WTC11 (cell line): ENCODE measurements around the gene RASGRF1. TPM values are rescaled to one million over a fixed set of nuclear protein-coding genes. Genes with fewer than 3 reads are reported as not detected.

ENCODE experiments used
- ATAC-seq: fragments of 200-7000 bp; cut with Tn5 transposase; 2 replicates; pipeline ENCODE4 v1.10.0; 2021; ENCODE audit warnings: mild to moderate bottlenecking, moderate library complexity
- CTCF ChIA-PET: fragments of 300-600 bp; sonication (Branson Sonifier 250); formaldehyde crosslinking; loops from one replicate; lab custom pipeline; 2021; ENCODE audit warnings: antibody characterized with exemption; lab: Charles Lee
- POLR2A ChIA-PET: fragments of 350-600 bp; sonication (Branson Sonifier 250); formaldehyde crosslinking; loops from one replicate; lab custom pipeline; 2021; ENCODE audit warnings: antibody characterized with exemption; lab: Charles Lee
- DNase-seq: peaks from one replicate; pipeline ENCODE4 v3.0.0; 2021; ENCODE audit warnings: low spot score
- H3K27ac Mint-ChIP-seq: 2 replicates; pipeline ENCODE4 v1.8.0; 2021; ENCODE audit warnings: mixed read lengths
- H3K27me3 Mint-ChIP-seq: 2 replicates; pipeline ENCODE4 v1.8.0; 2021; ENCODE audit warnings: low read depth, mild to moderate bottlenecking, moderate library complexity, mixed read lengths
- H3K36me3 Mint-ChIP-seq: 2 replicates; pipeline ENCODE4 v1.8.0; 2021; ENCODE audit warnings: mixed read lengths
- H3K4me1 Mint-ChIP-seq: 2 replicates; pipeline ENCODE4 v1.8.0; 2022; ENCODE audit warnings: mixed read lengths
- H3K4me3 Mint-ChIP-seq: 2 replicates; pipeline ENCODE4 v1.8.0; 2021; ENCODE audit warnings: mild to moderate bottlenecking, moderate library complexity, mixed read lengths
- H3K9me3 Mint-ChIP-seq: 2 replicates; pipeline ENCODE4 v1.8.0; 2021; ENCODE audit warnings: mixed read lengths
- ARID4B ChIP-seq: sonication (generic); formaldehyde crosslinking; IDR thresholded peaks from 2 replicates; pipeline ENCODE4 v1.8.0; 2023; ENCODE audit warnings: missing genetic modification reagents, mild to moderate bottlenecking, borderline replicate concordance
- ATF2 ChIP-seq: sonication (generic); formaldehyde crosslinking; IDR thresholded peaks from 2 replicates; pipeline ENCODE4 v1.8.1; 2022; ENCODE audit warnings: low read depth, missing genetic modification reagents, borderline replicate concordance
- CBFB ChIP-seq: sonication (generic); formaldehyde crosslinking; IDR thresholded peaks from 2 replicates; pipeline ENCODE4 v1.8.1; 2022; ENCODE audit warnings: mild to moderate bottlenecking, low read depth, missing genetic modification reagents
- E2F4 ChIP-seq: sonication (generic); formaldehyde crosslinking; IDR thresholded peaks from 2 replicates; pipeline ENCODE4 v1.8.1; 2022; ENCODE audit warnings: low read depth, mild to moderate bottlenecking, moderate library complexity, missing genetic modification reagents, borderline replicate concordance
- FOXJ3 ChIP-seq: sonication (generic); formaldehyde crosslinking; IDR thresholded peaks from 2 replicates; pipeline ENCODE4 v1.9.0; 2021; ENCODE audit warnings: missing genetic modification reagents, mild to moderate bottlenecking, borderline replicate concordance
- HMGA2 ChIP-seq: fragments of 250-450 bp; sonication (Bioruptor Pico); IDR thresholded peaks from 2 replicates; pipeline ENCODE4 v1.4.0; 2021; ENCODE audit warnings: mild to moderate bottlenecking, moderate library complexity
- JAZF1 ChIP-seq: fragments of 250-450 bp; sonication (Bioruptor Pico); IDR thresholded peaks from 2 replicates; pipeline ENCODE4 v1.9.0; 2021; ENCODE audit warnings: moderate library complexity, mild to moderate bottlenecking, inconsistent platforms
- MYBL2 ChIP-seq: sonication (generic); formaldehyde crosslinking; IDR thresholded peaks from 2 replicates; pipeline ENCODE4 v1.8.1; 2023; ENCODE audit warnings: mild to moderate bottlenecking, moderate library complexity, missing genetic modification reagents
- NFE2L1 ChIP-seq: sonication (generic); formaldehyde crosslinking; IDR thresholded peaks from 2 replicates; pipeline ENCODE4 v1.8.1; 2023; ENCODE audit warnings: missing genetic modification reagents
- NR1H2 ChIP-seq: sonication (generic); formaldehyde crosslinking; IDR thresholded peaks from 2 replicates; pipeline ENCODE4 v1.9.0; 2021; ENCODE audit warnings: mild to moderate bottlenecking, moderate library complexity, missing genetic modification reagents
- NR2C2 ChIP-seq: sonication (generic); formaldehyde crosslinking; IDR thresholded peaks from 2 replicates; pipeline ENCODE4 v1.8.0; 2022; ENCODE audit warnings: mild to moderate bottlenecking, missing genetic modification reagents
- OVOL2 ChIP-seq: fragments of 250-450 bp; sonication (Bioruptor Pico); IDR thresholded peaks from 2 replicates; pipeline ENCODE4 v1.9.0; 2021; ENCODE audit warnings: mild to moderate bottlenecking, borderline replicate concordance
- PRDM15 ChIP-seq: sonication (generic); formaldehyde crosslinking; IDR thresholded peaks from 2 replicates; pipeline ENCODE4 v1.8.0; 2022; ENCODE audit warnings: missing genetic modification reagents
- RORB ChIP-seq: fragments of 250-450 bp; sonication (Bioruptor Pico); IDR thresholded peaks from 2 replicates; pipeline ENCODE4 v1.9.0; 2021; ENCODE audit warnings: mild to moderate bottlenecking
- SOX15 ChIP-seq: fragments of 250-450 bp; sonication (Bioruptor Pico); IDR thresholded peaks from 2 replicates; pipeline ENCODE4 v1.9.0; 2021; ENCODE audit warnings: mild to moderate bottlenecking
- ZNF671 ChIP-seq: fragments of 250-450 bp; sonication (Bioruptor Pico); IDR thresholded peaks from 2 replicates; pipeline ENCODE4 v1.8.0; 2021; ENCODE audit warnings: mild to moderate bottlenecking
- total RNA-seq: library from RNA; stranded (reverse); gene quantifications from 3 replicates; pipeline ENCODE4 v1.2.3, GENCODE V29; 2021
- TF ChIP-seq, protein P1 (sequence below): sonication (generic); formaldehyde crosslinking; IDR thresholded peaks from 2 replicates; pipeline ENCODE4 v1.8.1; 2023; ENCODE audit warnings: mild to moderate bottlenecking, missing genetic modification reagents
- TF ChIP-seq, protein P2 (sequence below): fragments of 250-450 bp; sonication (Bioruptor Pico); IDR thresholded peaks from 2 replicates; pipeline ENCODE4 v1.9.0; 2021; ENCODE audit warnings: mild to moderate bottlenecking
- TF ChIP-seq, protein P3 (sequence below): sonication (generic); formaldehyde crosslinking; IDR thresholded peaks from 2 replicates; pipeline ENCODE4 v1.8.0; 2023; ENCODE audit warnings: missing genetic modification reagents
- TF ChIP-seq, protein P4 (sequence below): sonication (generic); formaldehyde crosslinking; conservative IDR thresholded peaks from 2 replicates; pipeline ENCODE4 v1.8.1; 2022; ENCODE audit warnings: mild to moderate bottlenecking, missing genetic modification reagents

RASGRF1 gene
- total RNA-seq, 1 experiment from 2014 or later, result 0.85 TPM

DNA sequence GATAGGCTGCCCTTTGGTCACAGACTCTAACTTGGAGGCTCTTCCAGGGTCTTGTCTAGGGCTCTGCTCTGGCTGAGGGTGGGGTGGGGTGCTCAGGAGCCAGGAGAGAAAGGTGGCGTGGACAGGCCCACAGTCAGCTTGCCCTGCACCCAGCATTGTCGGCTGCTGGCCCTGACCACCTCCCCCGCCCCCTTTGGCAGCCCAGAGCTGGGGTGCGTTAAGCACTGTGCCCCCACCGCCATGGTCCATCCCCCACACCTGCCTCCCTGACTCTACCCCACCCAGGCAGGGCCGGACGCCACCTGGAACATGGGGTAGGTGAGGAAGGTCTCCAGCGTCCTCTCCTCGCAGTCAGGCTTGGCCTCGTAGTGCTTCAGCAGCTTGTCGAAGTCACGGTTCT lies 58.8 kb downstream of the RASGRF1 start:
- H3K9me3 Mint-ChIP-seq, result peaks cover 12% of the 10 kb centered on the region
- H3K4me3 Mint-ChIP-seq, result no peak overlapping the region
- no peaks in the 10 kb centered on the region; the same call in 1 of the 2 replicates for H3K27me3 Mint-ChIP-seq
- no peak overlapping the region for H3K27ac Mint-ChIP-seq
- H3K36me3 Mint-ChIP-seq, result peaks cover 6% of the 10 kb centered on the region; the same call in 1 of the 2 replicates
- no peak for TF ChIP-seq E2F4 (CRISPR knock-in tag)
- no peak for TF ChIP-seq ARID4B (CRISPR knock-in tag)
- no peak for TF ChIP-seq NR1H2 (CRISPR knock-in tag)
- TF ChIP-seq CBFB, result no peak
- TF ChIP-seq, protein P1, sequence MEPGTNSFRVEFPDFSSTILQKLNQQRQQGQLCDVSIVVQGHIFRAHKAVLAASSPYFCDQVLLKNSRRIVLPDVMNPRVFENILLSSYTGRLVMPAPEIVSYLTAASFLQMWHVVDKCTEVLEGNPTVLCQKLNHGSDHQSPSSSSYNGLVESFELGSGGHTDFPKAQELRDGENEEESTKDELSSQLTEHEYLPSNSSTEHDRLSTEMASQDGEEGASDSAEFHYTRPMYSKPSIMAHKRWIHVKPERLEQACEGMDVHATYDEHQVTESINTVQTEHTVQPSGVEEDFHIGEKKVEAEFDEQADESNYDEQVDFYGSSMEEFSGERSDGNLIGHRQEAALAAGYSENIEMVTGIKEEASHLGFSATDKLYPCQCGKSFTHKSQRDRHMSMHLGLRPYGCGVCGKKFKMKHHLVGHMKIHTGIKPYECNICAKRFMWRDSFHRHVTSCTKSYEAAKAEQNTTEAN (CRISPR knock-in tag), result no peak
- TF ChIP-seq SOX15 (CRISPR knock-in tag), result no peak
- TF ChIP-seq, protein P2, sequence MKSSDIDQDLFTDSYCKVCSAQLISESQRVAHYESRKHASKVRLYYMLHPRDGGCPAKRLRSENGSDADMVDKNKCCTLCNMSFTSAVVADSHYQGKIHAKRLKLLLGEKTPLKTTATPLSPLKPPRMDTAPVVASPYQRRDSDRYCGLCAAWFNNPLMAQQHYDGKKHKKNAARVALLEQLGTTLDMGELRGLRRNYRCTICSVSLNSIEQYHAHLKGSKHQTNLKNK, result no peak
- no peak for TF ChIP-seq RORB (CRISPR knock-in tag)
- TF ChIP-seq ZNF671, result no peak
- TF ChIP-seq, protein P3, sequence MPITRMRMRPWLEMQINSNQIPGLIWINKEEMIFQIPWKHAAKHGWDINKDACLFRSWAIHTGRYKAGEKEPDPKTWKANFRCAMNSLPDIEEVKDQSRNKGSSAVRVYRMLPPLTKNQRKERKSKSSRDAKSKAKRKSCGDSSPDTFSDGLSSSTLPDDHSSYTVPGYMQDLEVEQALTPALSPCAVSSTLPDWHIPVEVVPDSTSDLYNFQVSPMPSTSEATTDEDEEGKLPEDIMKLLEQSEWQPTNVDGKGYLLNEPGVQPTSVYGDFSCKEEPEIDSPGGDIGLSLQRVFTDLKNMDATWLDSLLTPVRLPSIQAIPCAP, result no peak
- TF ChIP-seq NR2C2 (CRISPR knock-in tag), result no peak
- no peak for TF ChIP-seq JAZF1 (CRISPR knock-in tag)
- TF ChIP-seq OVOL2, result no peak
- H3K4me1 Mint-ChIP-seq, result peaks cover 22% of the 10 kb centered on the region
- DNase-seq, result no peak
- ChIA-PET POLR2A (no interaction called here), CTCF (interaction anchor here (1.3 to 8.7 kb wide), 5 partner anchors 25 to 149 kb away, joined by 3 to 276 read pairs (median 5); no protein-coding TSS in a partner anchor)
- ATAC-seq, result no peak

- ATAC-seq (no peak), DNase-seq (no peak)
- H3K4me1 Mint-ChIP-seq, result peaks cover 20% of the 10 kb centered on the region
- ChIA-PET CTCF (interaction anchor here (1.0 to 8.7 kb wide), 8 partner anchors 15 to 150 kb away, joined by 3 to 276 read pairs (median 7); no protein-coding TSS in a partner anchor), POLR2A (no interaction called here)
- peaks cover 12% of the 10 kb centered on the region for H3K9me3 Mint-ChIP-seq
- TF ChIP-seq, protein P4, sequence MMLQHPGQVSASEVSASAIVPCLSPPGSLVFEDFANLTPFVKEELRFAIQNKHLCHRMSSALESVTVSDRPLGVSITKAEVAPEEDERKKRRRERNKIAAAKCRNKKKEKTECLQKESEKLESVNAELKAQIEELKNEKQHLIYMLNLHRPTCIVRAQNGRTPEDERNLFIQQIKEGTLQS (CRISPR knock-in tag), result no peak
- TF ChIP-seq SOX15 (CRISPR knock-in tag) (no peak), MYBL2 (CRISPR knock-in tag) (no peak), JAZF1 (CRISPR knock-in tag) (no peak), FOXJ3 (CRISPR knock-in tag) (no peak), CBFB (no peak), PRDM15 (no peak), NFE2L1 (CRISPR knock-in tag) (no peak), ATF2 (CRISPR knock-in tag) (no peak), HMGA2 (CRISPR knock-in tag) (no peak)
- no peaks in the 10 kb centered on the region; the same call in 1 of the 2 replicates for H3K27me3 Mint-ChIP-seq
- 0 out of 2 replicates have a peak, but pooled peaks cover 6% of the 10 kb centered on the region for H3K36me3 Mint-ChIP-seq
- no peak overlapping the region for H3K27ac Mint-ChIP-seq
- no peak overlapping the region for H3K4me3 Mint-ChIP-seq
Measured at GRCh38 chr15:79031201-79031600, 59.4 kb downstream of the RASGRF1 start.
